Ovary (tissue), 9 donors: ENCODE data around the gene TOMM20. TPM values are rescaled to one million over a fixed set of nuclear protein-coding genes. Genes with fewer than 3 reads are reported as not detected.

Experiments used
- DNase-seq, 5 donors: peaks; one replicate each; pipeline ENCODE4 v3.0.0-alpha.2; 2019 to 2020
- H3K27ac ChIP-seq, 2 donors: fragments of 200-600 bp; one replicate each; pipeline versions ENCODE4 v1.5.1 to v1.8.0; 2019 to 2022
- H3K27me3 ChIP-seq: fragments of 200-600 bp; one replicate; pipeline ENCODE4 v1.8.0; 2022
- H3K36me3 ChIP-seq: fragments of 200-600 bp; sonication (generic); one replicate; pipeline ENCODE4 v1.5.1; 2019
- H3K4me1 ChIP-seq: one replicate; pipeline ENCODE4 v1.8.1; 2013; ENCODE audit warnings: mild to moderate bottlenecking, moderate library complexity; ENCODE audit not compliant: insufficient read depth
- H3K4me3 ChIP-seq: fragments of 200-600 bp; sonication (generic); one replicate; pipeline ENCODE4 v1.5.1; 2017
- H3K9me3 ChIP-seq, 2 donors: fragments of 200-600 bp in 1 of 2; sonication (generic) in 1 of 2; one replicate each; pipeline versions ENCODE4 v1.5.1 to v1.8.1; 2013 to 2019; ENCODE audit warnings: mild to moderate bottlenecking in 1 of 2, moderate library complexity in 1 of 2
- CTCF ChIP-seq, 3 donors: fragments of 450-650 bp in 2 of 3; fragments of 200-600 bp in 1 of 3; IDR thresholded peaks; one replicate each; pipeline versions ENCODE4 v1.5.1 to v1.8.0; 2016 to 2022; ENCODE audit warnings: antibody characterized with exemption in 3 of 3, mild to moderate bottlenecking in 1 of 3
- EP300 ChIP-seq: sonication (generic); formaldehyde crosslinking; IDR thresholded peaks from one replicate; pipeline ENCODE4 v1.6.1; 2017; ENCODE audit warnings: antibody characterized with exemption
- POLR2A ChIP-seq: fragments of 450-650 bp; IDR thresholded peaks from one replicate; pipeline ENCODE4 v1.6.1; 2017; ENCODE audit warnings: antibody characterized with exemption, mild to moderate bottlenecking, moderate library complexity
- WGBS, 3 donors: extraction: QIAGEN DNeasy Blood & Tissue Kit in 1 of 3; methylation state at CpG; one replicate each; pipeline versions ENCODE4 v1.1.5 to v1.1.7; 2013 to 2017; 5-methylcytosine and 5-hydroxymethylcytosine counted together
- intact Hi-C, 4 donors: fragments of 100-400 bp; cut with DNase I; formaldehyde crosslinking; loops; one replicate each; pipeline versions ENCODE4 v1.11.0 to v1.15.1; 2022 to 2023
- polyA plus RNA-seq, 2 donors: library from polyadenylated mRNA; stranded (reverse); fragments of 200-250 nt in 1 of 2; fragments of 350-450 nt in 1 of 2; fragmentation: Illumina TruSeq in 1 of 2; extraction: RNeasy Lipid Tissue Mini Kit (QIAGEN cat#74804) in 1 of 2; gene quantifications; one replicate each; pipeline ENCODE4 v1.2.3, GENCODE V29; 2013 to 2014
- total RNA-seq, 7 donors: library from RNA; depleted of rRNA in 2 of 7; stranded (reverse); fragments of >200 nt in 2 of 7; fragmentation: NEBNext Ultra II Directional in 3 of 7; extraction: Animal tissue kit (Norgen Biotek cat#: 25700) in 3 of 7; gene quantifications; one replicate each; pipeline versions ENCODE4 v1.1.0 to v1.2.4, GENCODE V29; 2016 to 2023
- donor health status: DM: no; HTN: no; CAD: no; lungs with moderate emphysema.
- donor health status: DM: no; HTN: no; CAD: no.
- donor health status: Bipolar disorder and iron deficiency.
- donor health status: DM: yes; HTN: yes; CAD: no.
- donor health status: DM: no; HTN: no; CAD: no.
- donor health status: DM: yes; HTN: yes; CAD: no.

TOMM20 gene
- total and polyA plus RNA-seq, 9 donors: 104 to 153 (median 120) TPM

GRCh38 chr1:235122348-235122747 lies 6.3 kb downstream of the TOMM20 start:
- WGBS, 3 donors: 73 to 84% (median 80%) methylated on average over 1 of the region's 1 CpG
- H3K36me3 ChIP-seq: no peaks in the 10 kb centered on the region

GRCh38 chr1:235113183-235113917 lies 15.3 kb downstream of the TOMM20 start:
- no peak overlapping the region for H3K27ac ChIP-seq
- 86 to 90% (median 89%) methylated on average over 7 of the region's 7 CpGs for WGBS, 3 donors
- H3K36me3 ChIP-seq: no peaks in the 10 kb centered on the region

More at GRCh38 chr1:235122348-235122747, 6.3 kb downstream of the TOMM20 start:
- H3K27ac ChIP-seq: no peak overlapping the region
- no peak overlapping the region for H3K4me3 ChIP-seq
- DNase-seq: no peak
- H3K27me3 ChIP-seq: no peaks in the 10 kb centered on the region
- H3K4me1 ChIP-seq: peaks cover 8% of the 10 kb centered on the region
- intact Hi-C loops: no loop called here
- TF ChIP-seq CTCF (IDR thresholded peaks at IDR 0.05) (no peak), POLR2A (no peak), EP300 (no peak)
- H3K9me3 ChIP-seq: no peaks in the 10 kb centered on the region

GRCh38 chr1:235112297-235113182 lies 16.1 kb downstream of the TOMM20 start:
- H3K27ac ChIP-seq: no peak overlapping the region
- no peaks in the 10 kb centered on the region for H3K27me3 ChIP-seq
- no peak for DNase-seq
- no peaks in the 10 kb centered on the region for H3K36me3 ChIP-seq
- H3K4me3 ChIP-seq: no peak overlapping the region
- intact Hi-C loops: no loop called here
- no peak for TF ChIP-seq EP300
- no peak for TF ChIP-seq CTCF (IDR thresholded peaks at IDR 0.05)
- no peaks in the 10 kb centered on the region for H3K9me3 ChIP-seq
- H3K4me1 ChIP-seq: no peaks in the 10 kb centered on the region
- 74 to 81% (median 79%) methylated on average over 6 of the region's 6 CpGs for WGBS, 3 donors

More at GRCh38 chr1:235113183-235113917, 15.3 kb downstream of the TOMM20 start:
- intact Hi-C loops: no loop called here
- DNase-seq: no peak
- Histone ChIP-seq H3K27me3 (no peaks in the 10 kb centered on the region), H3K4me3 (no peak overlapping the region), H3K4me1 (no peaks in the 10 kb centered on the region), H3K9me3 (no peaks in the 10 kb centered on the region)
- no peak for TF ChIP-seq CTCF (IDR thresholded peaks at IDR 0.05)
- no peak for TF ChIP-seq POLR2A

GRCh38 chr1:235111107-235111506 lies 17.5 kb downstream of the TOMM20 start:
- no peak overlapping the region for H3K4me3 ChIP-seq
- no peaks in the 10 kb centered on the region for H3K27me3 ChIP-seq
- no peaks in the 10 kb centered on the region for H3K4me1 ChIP-seq
- no peak for TF ChIP-seq EP300
- no peak for TF ChIP-seq CTCF (IDR thresholded peaks at IDR 0.05)
- no peak for TF ChIP-seq POLR2A
- intact Hi-C loops: no loop called here
- H3K9me3 ChIP-seq: no peaks in the 10 kb centered on the region
- H3K36me3 ChIP-seq: no peaks in the 10 kb centered on the region
- WGBS, 3 donors: 89 to 96% (median 95%) methylated on average over 3 of the region's 3 CpGs
- DNase-seq: no peak
- H3K27ac ChIP-seq: no peak overlapping the region
